ENCODE results near the gene MARCKS.

MARCKS gene

DNA sequence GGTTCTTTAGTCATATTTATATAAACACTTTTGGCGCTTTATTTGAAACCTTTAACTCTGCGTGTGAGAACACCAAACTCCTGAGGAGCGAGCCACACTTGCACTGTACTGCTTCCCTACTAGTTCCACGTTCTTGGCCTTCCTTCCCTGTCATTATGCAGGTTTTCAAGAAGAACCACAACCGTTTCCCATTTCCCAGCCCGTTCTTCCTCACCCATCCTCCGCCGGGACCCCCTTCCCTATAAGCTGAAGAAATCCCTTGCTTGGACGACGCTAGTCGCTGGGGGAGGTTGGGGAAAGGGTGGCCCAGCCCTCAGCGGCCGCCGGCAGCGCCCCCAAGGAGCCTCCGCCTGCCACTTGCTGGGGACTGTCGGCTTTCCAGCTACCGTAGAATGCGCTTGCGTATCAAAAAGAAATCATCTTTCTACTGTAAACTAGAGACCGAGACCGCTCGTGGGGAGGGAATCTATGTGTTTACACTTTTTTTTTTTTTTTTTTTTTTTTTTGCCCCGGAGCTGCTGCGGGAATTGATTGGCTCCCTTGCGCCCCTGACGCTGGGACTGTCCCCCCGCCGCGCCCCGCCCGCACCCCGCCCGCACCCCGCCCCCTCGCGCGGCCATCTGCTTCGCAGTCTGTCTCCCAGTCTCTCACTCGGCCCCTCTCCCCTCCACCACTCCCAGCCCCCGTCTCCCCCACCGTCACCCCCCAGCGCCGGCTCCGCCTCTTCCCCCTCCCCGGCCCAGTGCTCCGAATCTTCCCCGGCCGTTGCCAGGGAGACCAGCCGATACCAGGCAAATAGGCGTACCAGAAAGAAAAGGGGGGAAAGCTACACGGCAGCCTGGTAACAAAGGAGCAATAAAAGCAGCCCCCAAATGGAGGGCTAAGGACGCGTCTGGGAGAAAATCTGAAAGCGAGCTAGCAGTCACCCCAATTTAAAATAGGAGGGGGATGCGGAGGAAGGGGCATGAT, 2.3 kb upstream of the MARCKS start:
- DNase-seq, result peak in 1 of 2 experiments; percentile 20

- peak in 1 of 2 experiments; percentile 23 for DNase-seq
Measured at GRCh38 chr6:113855500-113856374, 1.4 kb upstream of the MARCKS start.

GRCh38 chr6:113856375-113856624, 845 bp upstream of the MARCKS start:
- no peak for DNase-seq

GRCh38 chr6:113857556-113858479, 673 bp downstream of the MARCKS start:
- DNase-seq, result peak; percentile 23 to 33

DNA sequence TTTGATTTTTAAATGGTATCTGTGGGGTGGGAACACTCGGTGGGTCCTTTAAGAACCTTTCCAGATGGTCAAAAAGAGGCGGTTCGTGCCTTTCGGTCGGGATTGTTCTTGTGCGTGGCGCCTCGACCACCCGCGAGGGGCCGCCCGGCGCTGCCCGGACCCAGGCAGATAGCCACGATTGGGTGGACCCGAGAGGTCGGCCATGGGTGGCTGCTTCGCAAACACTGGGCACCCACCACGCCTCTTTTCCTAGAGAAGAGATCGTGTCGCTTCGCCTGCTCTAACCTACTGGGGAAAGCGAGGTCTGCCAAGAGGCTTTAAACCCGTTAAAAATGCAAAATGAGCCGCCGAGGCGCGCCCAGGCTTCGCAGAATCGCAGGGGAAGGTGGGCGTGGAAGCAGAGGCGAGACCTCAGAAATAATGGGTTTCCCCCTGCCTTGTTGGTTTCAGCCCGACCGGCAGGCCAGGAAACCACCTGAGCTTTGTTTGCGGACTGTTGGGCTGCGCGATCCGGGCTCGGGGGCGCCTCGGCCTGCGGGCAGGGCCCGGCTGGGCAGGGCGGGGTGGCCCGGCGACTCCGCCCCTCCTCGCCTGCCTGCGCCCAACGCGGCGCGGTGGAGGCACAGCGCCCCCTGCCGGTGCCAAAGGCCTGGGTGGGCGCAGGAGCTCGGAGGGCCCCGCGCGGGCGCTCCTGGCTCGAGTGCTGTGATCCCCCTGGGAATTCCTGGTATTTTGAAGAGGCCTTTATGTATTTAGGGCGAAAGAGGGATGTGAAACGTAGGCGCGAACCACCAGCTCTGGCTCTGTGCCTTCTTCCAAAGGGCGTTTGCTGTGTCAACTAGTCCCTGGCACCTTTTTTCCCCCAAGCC, 1.6 kb downstream of the MARCKS start:
- peak; percentile 84 to 87 for DNase-seq

DNA sequence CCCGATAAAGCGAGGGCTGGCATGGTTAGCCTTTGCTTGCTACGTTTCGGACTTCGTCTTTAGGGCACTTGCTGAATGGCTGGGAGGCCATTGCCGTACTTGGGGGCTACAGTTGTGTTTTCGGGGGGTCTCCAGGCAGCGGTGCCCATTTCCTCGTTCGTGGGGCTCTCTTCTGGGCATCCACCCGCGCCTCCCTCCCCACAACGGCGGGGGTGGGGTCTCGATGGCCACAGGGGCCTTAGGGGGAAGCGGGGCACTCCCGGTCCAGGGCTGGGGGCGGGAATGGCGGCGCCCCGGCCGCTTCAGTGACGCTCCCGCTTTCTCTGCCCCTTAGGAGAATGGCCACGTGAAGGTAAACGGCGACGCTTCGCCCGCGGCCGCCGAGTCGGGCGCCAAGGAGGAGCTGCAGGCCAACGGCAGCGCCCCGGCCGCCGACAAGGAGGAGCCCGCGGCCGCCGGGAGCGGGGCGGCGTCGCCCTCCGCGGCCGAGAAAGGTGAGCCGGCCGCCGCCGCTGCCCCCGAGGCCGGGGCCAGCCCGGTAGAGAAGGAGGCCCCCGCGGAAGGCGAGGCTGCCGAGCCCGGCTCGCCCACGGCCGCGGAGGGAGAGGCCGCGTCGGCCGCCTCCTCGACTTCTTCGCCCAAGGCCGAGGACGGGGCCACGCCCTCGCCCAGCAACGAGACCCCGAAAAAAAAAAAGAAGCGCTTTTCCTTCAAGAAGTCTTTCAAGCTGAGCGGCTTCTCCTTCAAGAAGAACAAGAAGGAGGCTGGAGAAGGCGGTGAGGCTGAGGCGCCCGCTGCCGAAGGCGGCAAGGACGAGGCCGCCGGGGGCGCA, 2.4 kb downstream of the MARCKS start:
- DNase-seq, result peak in 1 of 2 experiments; percentile 22

DNA sequence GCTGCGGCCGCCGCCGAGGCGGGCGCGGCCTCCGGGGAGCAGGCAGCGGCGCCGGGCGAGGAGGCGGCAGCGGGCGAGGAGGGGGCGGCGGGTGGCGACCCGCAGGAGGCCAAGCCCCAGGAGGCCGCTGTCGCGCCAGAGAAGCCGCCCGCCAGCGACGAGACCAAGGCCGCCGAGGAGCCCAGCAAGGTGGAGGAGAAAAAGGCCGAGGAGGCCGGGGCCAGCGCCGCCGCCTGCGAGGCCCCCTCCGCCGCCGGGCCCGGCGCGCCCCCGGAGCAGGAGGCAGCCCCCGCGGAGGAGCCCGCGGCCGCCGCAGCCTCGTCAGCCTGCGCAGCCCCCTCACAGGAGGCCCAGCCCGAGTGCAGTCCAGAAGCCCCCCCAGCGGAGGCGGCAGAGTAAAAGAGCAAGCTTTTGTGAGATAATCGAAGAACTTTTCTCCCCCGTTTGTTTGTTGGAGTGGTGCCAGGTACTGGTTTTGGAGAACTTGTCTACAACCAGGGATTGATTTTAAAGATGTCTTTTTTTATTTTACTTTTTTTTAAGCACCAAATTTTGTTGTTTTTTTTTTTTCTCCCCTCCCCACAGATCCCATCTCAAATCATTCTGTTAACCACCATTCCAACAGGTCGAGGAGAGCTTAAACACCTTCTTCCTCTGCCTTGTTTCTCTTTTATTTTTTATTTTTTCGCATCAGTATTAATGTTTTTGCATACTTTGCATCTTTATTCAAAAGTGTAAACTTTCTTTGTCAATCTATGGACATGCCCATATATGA, 3.2 kb downstream of the MARCKS start:
- DNase-seq, result peak in 1 of 2 experiments; percentile 14

GRCh38 chr6:113862112-113862511, 5.0 kb downstream of the MARCKS start:
- DNase-seq, result no peak

GRCh38 chr6:113870917-113871316, 13.8 kb downstream of the MARCKS start:
- no peak for DNase-seq

GRCh38 chr6:113871975-113872374, 14.8 kb downstream of the MARCKS start:
- no peak for DNase-seq

DNA sequence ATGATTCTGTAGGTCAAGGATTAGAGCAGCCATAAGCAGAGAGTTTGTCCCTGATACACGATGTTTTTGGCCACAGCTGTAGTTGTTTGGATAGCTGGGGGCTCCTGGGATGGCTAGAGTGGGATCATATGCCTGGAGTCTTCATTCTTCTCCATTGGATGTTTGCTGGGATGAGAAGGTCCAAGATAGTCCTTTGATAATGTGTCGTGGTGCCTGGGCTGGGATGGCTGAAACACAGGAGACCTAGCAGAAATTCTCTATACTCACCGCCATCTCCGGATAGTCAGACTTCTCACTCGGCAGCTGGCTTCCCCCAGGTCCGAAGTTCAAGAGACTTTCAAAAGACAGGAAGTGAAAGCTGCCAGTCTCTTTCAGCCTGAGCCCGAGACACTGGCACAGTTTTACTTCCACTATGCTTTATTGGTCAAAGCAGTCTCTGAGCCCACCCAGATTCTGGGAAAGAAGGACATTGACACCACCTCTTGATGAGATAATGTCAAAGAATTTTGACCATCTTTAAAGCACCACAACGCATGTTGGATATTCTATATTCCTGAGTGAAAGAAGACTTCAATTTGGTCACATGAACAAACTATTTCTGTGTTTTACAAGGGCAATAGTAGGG, 16.0 kb downstream of the MARCKS start:
- DNase-seq, result no peak

- DNase-seq, result no peak
Measured at GRCh38 chr6:113875470-113875869, 18.3 kb downstream of the MARCKS start.

DNA sequence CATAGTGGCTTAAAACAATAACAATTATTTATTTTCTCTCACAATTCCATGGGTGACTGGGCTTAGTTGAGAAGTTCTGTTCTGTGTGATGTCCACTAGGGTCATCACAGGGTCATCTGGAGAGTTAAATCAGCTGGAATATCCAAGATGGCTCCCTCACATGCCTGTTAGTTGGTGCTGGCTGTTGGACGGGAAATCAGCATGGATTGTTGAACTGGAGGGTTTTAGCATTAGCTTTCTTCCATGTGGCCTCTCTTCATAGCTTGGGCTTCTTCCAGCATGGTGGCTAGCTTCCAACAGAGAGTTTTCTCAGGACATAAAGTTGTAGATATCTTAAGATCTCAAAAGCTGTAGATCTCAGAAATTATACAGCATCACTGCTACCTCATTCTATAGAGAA, 19.6 kb downstream of the MARCKS start:
- DNase-seq, result no peak

GRCh38 chr6:113879186-113880096, 22.3 kb downstream of the MARCKS start:
- DNase-seq, result no peak

DNA sequence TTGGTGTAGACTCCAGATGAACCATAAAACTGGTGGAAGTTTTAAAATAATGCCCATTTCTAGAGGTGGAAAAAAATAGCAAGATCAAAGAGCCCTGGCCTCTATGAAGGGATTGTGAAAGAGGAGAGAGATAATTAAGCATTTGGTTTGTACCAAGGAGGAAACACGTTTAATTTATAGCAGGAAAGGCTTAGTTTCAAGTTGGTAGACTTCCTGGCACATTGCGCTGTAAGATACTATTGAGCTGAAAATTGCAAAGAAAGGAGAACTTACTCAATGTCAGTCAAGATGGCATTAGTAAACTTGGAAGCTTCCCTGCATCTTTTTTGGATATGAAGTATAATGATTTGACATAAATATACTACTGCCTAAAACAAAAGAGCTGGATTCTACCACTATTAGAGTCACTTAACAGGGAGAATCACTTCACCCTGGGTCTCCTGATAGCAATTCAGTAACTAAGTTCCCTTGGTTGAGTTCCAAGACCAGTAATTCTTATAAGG, 24.4 kb downstream of the MARCKS start:
- DNase-seq, result no peak

DNA sequence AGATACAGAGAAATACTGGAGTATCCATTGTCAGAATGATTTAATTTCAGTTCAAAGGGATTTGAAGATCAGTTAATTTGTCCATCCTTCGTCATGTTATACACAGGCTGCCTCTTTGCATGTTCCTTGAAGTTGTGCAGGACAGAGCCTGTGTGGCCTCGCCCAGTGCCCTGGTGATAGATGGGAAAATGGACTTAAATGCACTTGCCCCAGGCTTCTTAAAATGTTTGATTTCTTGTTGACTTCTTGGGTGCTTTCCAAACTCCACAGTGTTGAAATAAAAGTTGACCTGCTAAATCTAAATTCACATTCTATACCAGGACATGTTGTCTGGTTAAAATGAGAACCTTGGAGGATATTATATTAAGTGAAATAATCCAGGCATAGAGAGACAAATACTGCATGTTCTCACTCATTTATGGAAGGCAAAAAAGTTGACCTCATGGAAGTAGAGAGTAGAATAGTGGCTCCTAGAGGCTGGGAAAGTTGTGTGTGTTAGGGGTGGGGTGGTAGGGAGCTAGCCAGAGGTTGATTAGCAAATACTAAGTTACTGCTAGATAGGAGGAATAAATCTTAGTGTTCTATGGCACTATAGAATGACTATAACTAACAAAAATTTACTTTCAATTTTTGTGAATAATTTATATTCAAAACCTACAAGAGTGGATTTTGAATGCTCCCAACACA, 25.3 kb downstream of the MARCKS start:
- no peak for DNase-seq

DNA sequence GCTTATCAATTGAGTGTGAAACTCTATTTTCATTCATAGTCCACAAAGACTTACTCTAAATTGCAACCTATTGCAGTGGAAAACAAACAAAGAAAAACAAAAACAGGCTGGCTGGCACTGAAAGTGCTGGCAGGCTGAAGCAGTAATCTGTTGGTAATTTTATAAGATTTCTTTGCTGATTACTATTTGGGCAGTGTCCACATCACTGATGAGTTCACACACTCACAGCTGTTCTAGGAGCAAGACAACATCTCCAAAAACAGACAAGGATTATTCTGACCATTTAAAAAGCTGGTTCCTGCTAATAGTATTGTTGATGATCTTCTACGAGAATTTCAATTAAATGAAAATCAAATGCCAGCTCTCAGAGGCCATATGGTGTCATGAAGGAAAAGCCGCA, 26.9 kb downstream of the MARCKS start:
- DNase-seq, result no peak

- DNase-seq, result no peak
Measured at GRCh38 chr6:113886512-113886911, 29.4 kb downstream of the MARCKS start.

All from activated T-cell treated with anti-CD3 and anti-CD28 coated beads, Interleukin-2, amount 50 U/mL, for 48 hours (primary cell).